IMR-90 (cell line): ENCODE data around the gene DOHH.

ENCODE experiments used
- CEBPB ChIP-seq: IDR thresholded peaks from 2 replicates; pipeline ENCODE4 v1.6.1; 2012; ENCODE audit warnings: low read depth, low read length, improper control_type of control experiment
- CTCF ChIP-seq: conservative IDR thresholded peaks from 2 replicates; pipeline ENCODE4 v1.5.1; 2012; ENCODE audit warnings: mild to moderate bottlenecking, low read depth, low read length, improper control_type of control experiment
- POLR2A ChIP-seq: IDR thresholded peaks from 2 replicates; pipeline ENCODE4 v1.6.1; 2012; ENCODE audit warnings: mild to moderate bottlenecking, low read depth, low read length

- TF ChIP-seq POLR2A: no peak
- TF ChIP-seq CTCF: no peak
- no peak for TF ChIP-seq CEBPB
These were observed 6.4 kb downstream of the DOHH start for GRCh38 chr19:3494051-3494450.
